ENCODE measurements around the gene ZNF669.

DNA sequence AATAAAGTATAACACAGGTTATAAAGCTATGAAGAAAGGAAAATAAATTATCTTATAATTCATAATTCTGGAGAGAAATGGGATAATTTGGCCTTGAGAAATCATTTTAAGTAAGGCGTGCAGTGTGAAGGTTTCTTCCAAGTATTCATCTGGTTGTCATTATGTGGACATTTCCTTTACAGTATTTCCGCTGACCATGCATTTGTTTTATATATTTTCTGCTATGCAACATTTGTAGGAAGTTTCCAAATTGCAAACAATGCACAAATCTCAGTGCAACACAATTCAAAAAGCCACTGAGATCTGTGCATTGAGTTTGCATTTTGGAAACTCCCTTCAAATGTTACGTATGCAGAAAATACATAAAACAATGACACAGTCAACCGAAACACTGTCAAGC lies 43.4 kb downstream of the ZNF669 start:
- no peak for TF ChIP-seq SPI1 (IDR thresholded peaks at IDR 0.05; ENCODE audit: borderline replicate concordance, low read depth)
- TF ChIP-seq POLR2AphosphoS5 (IDR thresholded peaks at IDR 0.05; ENCODE audit: low read depth): no peak
- TF ChIP-seq, protein P1, sequence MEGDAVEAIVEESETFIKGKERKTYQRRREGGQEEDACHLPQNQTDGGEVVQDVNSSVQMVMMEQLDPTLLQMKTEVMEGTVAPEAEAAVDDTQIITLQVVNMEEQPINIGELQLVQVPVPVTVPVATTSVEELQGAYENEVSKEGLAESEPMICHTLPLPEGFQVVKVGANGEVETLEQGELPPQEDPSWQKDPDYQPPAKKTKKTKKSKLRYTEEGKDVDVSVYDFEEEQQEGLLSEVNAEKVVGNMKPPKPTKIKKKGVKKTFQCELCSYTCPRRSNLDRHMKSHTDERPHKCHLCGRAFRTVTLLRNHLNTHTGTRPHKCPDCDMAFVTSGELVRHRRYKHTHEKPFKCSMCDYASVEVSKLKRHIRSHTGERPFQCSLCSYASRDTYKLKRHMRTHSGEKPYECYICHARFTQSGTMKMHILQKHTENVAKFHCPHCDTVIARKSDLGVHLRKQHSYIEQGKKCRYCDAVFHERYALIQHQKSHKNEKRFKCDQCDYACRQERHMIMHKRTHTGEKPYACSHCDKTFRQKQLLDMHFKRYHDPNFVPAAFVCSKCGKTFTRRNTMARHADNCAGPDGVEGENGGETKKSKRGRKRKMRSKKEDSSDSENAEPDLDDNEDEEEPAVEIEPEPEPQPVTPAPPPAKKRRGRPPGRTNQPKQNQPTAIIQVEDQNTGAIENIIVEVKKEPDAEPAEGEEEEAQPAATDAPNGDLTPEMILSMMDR (IDR thresholded peaks at IDR 0.05; ENCODE audit: insufficient read depth, low read length): no peak
- no peak for TF ChIP-seq REST (IDR thresholded peaks at IDR 0.05; ENCODE audit: insufficient replicate concordance, low read depth)

All from HL-60 (cell line).